ENCODE measurements around the gene ZNF423.
"Not testable (repeated sequence)": the region's sequence is repeated elsewhere in the genome, so short reads cannot be mapped to it uniquely, and the experiment has no call there.

The ZNF423 gene

GRCh38 chr16:49510141-49510540 lies 345.8 kb downstream of the ZNF423 start:
- TF ChIP-seq CTCF (IDR thresholded peaks at IDR 0.05) = no peak
- H3K4me3 ChIP-seq = no peak overlapping the region
- H3K27ac ChIP-seq = no peak overlapping the region
- DNase-seq (ENCODE audit: low spot score) = no peak

DNA sequence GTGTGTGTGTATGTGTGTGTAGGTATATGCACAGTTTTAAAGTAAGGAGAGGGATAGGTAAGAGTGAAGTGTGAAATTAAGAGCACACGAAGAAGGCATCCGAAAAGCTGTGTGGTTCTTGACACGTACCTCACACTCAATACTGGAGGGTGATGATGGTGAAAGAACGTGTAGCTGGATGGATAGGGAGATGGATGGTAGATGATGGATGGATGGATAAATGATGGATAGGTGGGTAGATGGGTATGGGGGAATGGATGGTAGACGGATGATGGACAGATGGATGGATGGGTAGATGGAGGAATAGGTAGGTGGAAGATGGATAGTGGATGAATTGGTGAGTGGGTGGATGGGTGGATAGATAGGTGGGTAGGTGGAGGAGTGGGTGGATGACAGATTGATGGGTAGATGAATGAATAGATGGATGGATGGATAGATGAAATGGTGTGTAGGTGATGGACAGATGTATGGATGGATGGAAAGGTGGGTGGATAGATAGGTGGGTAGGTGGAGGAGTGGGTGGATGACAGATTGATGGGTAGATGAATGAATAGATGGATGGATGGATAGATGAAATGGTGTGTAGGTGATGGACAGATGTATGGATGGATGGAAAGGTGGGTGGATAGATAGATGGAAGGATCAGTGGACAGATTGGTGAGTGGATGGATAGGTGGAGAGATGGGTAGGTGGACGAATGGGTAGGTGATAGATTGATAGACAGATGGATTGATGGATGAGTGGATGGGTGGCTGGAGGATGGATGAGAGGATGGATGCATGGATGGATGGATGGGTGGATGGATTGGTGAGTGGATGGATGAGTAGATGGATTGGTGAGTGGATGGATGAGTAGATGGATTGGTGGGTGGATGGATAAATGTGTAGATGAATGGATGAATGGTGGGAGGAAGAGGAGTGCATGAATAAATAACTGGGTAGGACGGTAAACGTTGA lies 349.6 kb downstream of the ZNF423 start:
- DNase-seq (ENCODE audit: low spot score); H3K4me3 ChIP-seq; H3K27ac ChIP-seq: not testable (repeated sequence)

DNA sequence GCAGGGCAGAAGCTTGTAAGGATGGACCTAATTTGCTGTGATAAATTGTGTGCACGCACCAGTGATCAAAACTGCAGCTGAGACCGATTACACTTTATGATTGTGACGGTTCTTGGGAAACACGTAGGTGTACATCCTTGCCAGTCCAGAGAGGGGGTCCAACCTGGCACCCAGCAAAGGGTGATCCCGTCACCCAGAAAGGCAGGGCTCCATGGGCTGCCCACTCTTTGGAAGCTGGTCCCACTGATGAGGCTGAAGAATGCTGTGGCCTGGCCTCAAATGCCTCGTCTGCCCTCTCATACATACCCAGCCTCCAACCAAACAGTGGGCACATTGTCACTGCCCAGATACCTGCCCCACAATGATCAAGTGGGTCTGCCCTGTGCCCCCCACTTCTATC lies 350.4 kb downstream of the ZNF423 start:
- no peak for DNase-seq (ENCODE audit: low spot score)
- H3K4me3 ChIP-seq = no peak overlapping the region
- TF ChIP-seq CTCF (IDR thresholded peaks at IDR 0.05) = no peak
- no peak overlapping the region for H3K27ac ChIP-seq

DNA sequence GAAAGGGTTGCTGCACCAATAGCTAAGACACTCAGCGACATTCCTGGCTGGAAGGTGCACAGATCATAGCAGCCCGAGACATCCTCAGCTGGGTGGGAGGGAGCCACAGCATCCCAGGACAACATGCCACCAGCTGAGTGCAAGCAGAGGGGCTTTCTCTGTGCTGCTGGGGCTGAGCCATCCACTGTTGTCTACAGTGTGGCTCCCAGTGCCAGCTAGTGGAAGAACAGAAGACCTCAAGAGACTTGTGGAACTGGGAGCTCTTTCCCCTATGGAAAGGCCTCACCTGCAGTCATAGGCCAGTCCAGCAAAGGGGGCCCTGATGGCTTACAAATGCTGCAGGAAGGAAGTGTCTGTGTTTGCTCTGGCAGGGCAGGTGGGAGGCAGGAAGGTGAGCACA lies 351.3 kb downstream of the ZNF423 start:
- Histone ChIP-seq H3K27ac (no peak overlapping the region), H3K4me3 (no peak overlapping the region)
- DNase-seq (ENCODE audit: low spot score) = no peak
- no peak for TF ChIP-seq CTCF (IDR thresholded peaks at IDR 0.05)

DNA sequence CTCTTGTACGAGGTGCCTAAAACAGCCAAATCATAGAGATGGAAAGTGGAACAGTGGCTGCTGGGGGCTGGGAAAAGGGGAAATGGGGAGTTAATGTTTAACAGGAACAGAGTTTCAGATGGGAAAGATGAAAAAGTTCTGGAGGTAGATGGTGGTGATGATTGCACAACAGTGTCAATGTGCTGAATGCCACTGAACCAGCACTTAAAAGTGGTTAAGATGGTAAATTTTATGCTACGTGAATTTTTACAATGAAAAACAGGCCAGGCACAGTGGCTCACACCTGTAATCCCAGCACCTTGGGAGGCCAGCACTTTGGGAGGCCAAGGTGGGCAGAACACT lies 351.9 kb downstream of the ZNF423 start:
- DNase-seq (ENCODE audit: low spot score) = no peak
- H3K27ac ChIP-seq = no peak overlapping the region
- no peak for TF ChIP-seq CTCF (IDR thresholded peaks at IDR 0.05)
- H3K4me3 ChIP-seq = no peak overlapping the region

DNA sequence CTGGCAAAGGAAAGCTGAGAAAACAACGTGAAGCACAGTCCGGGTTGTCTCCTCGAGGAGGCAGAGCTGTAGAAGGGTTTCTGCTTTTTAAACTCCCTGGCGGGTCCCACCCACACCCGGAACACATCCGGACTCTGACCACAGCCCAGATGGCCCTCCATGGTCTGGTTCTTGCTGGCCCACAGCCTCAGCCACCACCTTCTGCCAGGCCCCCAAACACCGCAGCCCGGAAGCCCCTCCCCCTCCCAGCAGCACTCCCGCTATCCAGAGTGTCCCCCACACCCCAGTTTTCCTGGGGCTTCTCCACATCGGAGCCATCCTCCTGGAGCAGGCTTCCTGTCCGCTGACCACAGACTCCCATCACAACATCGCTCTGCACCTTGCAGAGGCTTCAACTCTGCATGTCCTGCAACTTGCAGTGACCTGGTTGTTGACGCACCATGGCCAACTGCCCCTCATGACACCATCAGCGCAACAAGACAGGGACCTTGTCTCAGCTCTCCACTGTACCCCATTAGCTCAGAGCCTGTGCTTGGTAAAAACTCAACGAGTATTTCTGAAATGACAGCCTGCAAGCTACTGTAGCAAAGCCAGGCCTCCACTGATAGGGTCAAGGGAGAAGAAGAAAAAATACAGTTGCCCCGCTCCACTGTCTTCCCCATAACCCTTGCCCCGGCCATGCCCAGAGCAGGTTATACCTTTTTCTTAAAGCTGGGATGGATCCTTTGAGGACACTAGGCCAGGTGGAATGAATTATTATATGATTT lies 352.5 kb downstream of the ZNF423 start:
- no peak for DNase-seq (ENCODE audit: low spot score)
- no peak for TF ChIP-seq CTCF (IDR thresholded peaks at IDR 0.05)

DNA sequence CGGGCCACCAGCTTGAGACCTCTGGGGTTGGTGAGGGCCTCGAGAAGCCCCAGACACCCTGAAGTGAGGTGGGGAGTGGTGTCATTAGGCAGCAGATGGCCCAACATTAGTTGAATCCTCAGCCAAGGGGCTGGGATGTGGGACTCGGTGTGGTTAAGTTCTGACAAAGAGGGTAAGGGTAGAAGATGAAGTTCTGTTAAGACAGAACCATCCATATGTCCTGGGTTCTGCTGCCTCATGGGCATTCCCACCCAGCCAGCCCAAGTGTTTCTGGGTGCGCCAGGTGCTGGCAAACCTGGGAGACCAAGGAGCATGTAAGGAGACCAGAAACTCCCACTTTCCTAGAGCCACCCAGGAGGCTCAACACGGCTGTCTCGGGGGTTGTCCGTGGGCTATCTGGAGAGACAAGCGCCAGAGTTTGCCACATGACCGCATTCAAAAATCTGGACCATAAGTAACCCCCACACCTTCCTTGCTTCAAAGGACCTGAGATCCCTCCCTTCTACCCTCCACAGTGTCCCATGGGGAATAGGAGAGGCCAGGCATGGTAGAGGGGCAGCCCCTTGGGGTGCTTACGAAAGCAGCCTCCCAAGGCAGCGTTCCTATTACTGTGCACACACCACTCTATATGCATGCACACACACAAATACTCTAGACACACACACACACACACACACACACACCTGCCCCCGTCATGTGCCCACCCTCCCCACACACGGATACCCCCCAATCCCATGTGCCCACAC lies 353.6 kb downstream of the ZNF423 start:
- no peak overlapping the region for H3K27ac ChIP-seq
- no peak for TF ChIP-seq CTCF (IDR thresholded peaks at IDR 0.05)
- DNase-seq (ENCODE audit: low spot score) = no peak
- no peak overlapping the region for H3K4me3 ChIP-seq

More for the DNA sequence above, 352.5 kb downstream of the ZNF423 start:
- Histone ChIP-seq H3K4me3 (no peak overlapping the region), H3K27ac (no peak overlapping the region)
